Keratinocyte (primary cell): ENCODE data around the gene MAML1. TPM values are rescaled to one million over a fixed set of nuclear protein-coding genes. Genes with fewer than 3 reads are reported as not detected.

ENCODE experiments used
- DNase-seq: peaks from one replicate; pipeline ENCODE4 v3.0.0-alpha.2; 2011; ENCODE audit warnings: low read depth, missing footprints, low spot score
- FAIRE-seq: peaks from 2 replicates; lab custom pipeline; 2011; peaks lifted over from hg19 to GRCh38; lab: Jason Lieb, UNC
- H2AFZ ChIP-seq: 2 replicates; pipeline ENCODE4 v1.6.0; 2012; ENCODE audit warnings: low read length, control low read depth, inconsistent platforms; ENCODE audit not compliant: control insufficient read depth
- H3K27ac ChIP-seq: 2 replicates; pipeline ENCODE4 v1.5.1; 2011; ENCODE audit warnings: low read length; ENCODE audit not compliant: control insufficient read depth, insufficient read depth
- H3K27me3 ChIP-seq: 3 replicates; pipeline ENCODE4 v1.6.0; 2011; ENCODE audit warnings: low read length; ENCODE audit not compliant: control insufficient read depth, insufficient read depth; ENCODE audit errors: extremely low read depth
- H3K36me3 ChIP-seq, 2 experiments: 2 replicates in 1 of 2; 3 replicates in 1 of 2; pipeline ENCODE4 v1.5.1; 2011; ENCODE audit warnings: low read length in 2 of 2, mild to moderate bottlenecking in 1 of 2; ENCODE audit not compliant: control insufficient read depth in 2 of 2, insufficient read depth in 2 of 2; ENCODE audit errors: extremely low read depth in 1 of 2
- H3K4me1 ChIP-seq: 3 replicates; pipeline ENCODE4 v1.5.1; 2011; ENCODE audit warnings: low read length; ENCODE audit not compliant: control insufficient read depth, insufficient read depth; ENCODE audit errors: extremely low read depth
- H3K4me2 ChIP-seq: 3 replicates; pipeline ENCODE4 v1.6.0; 2011; ENCODE audit warnings: low read depth, low read length; ENCODE audit not compliant: control insufficient read depth, insufficient read depth; ENCODE audit errors: extremely low read depth
- H3K4me3 ChIP-seq, 3 experiments: fragments of 200-600 bp in 1 of 3; sonication (generic) in 1 of 3; 2 replicates in 2 of 3; 3 replicates in 1 of 3; pipeline ENCODE4 v1.5.1; 2011 to 2016; ENCODE audit warnings: low read length in 3 of 3, mild to moderate bottlenecking in 3 of 3, control low read depth in 2 of 3, inconsistent platforms in 1 of 3, low read depth in 1 of 3, mixed read lengths in 1 of 3, mixed run types in 1 of 3, moderate library complexity in 1 of 3; ENCODE audit not compliant: control insufficient read depth in 2 of 3, insufficient read depth in 2 of 3; ENCODE audit errors: extremely low read depth in 1 of 3
- H3K79me2 ChIP-seq: 2 replicates; pipeline ENCODE4 v1.6.0; 2012; ENCODE audit warnings: low read length; ENCODE audit not compliant: control insufficient read depth, insufficient read depth
- H3K9ac ChIP-seq: 3 replicates; pipeline ENCODE4 v1.6.0; 2011; ENCODE audit warnings: low read length; ENCODE audit not compliant: control insufficient read depth, insufficient read depth; ENCODE audit errors: extremely low read depth
- H3K9me1 ChIP-seq: 3 replicates; pipeline ENCODE4 v1.6.0; 2011; ENCODE audit warnings: low read length; ENCODE audit not compliant: control insufficient read depth, insufficient read depth; ENCODE audit errors: extremely low read depth
- H3K9me3 ChIP-seq: 2 replicates; pipeline ENCODE4 v1.5.1; 2012; ENCODE audit warnings: low read depth, low read length; ENCODE audit not compliant: control insufficient read depth
- H4K20me1 ChIP-seq: 3 replicates; pipeline ENCODE4 v1.6.0; 2011; ENCODE audit warnings: low read length; ENCODE audit not compliant: control insufficient read depth, insufficient read depth; ENCODE audit errors: extremely low read depth
- EZH2 ChIP-seq: IDR thresholded peaks from one replicate; pipeline ENCODE4 v1.6.1; 2012; ENCODE audit warnings: inconsistent platforms, mild to moderate bottlenecking, low read length, moderate library complexity
- dilution Hi-C: fragments of 300-500 bp; cut with MboI; formaldehyde crosslinking; loops from one replicate; pipeline ENCODE4 v1.7.0; 2020; ENCODE audit warnings: low sequenced_read_pairs; ENCODE audit not compliant: extremely low pct_ligation_motif_present
- polyA plus RNA-seq, 5 experiments: library from polyadenylated mRNA; depleted of rRNA in 3 of 5; stranded (reverse) in 3 of 5; stranded (forward) in 1 of 5; unstranded in 1 of 5; fragments of >200 nt; gene quantifications; 1 replicate in 1 of 5; 2 replicates in 3 of 5; 3 replicates in 1 of 5; pipeline versions ENCODE4 v1.2.1 to v1.2.3, GENCODE V29; 2011 to 2012; ENCODE audit warnings: missing spikeins in 2 of 5, low read depth in 1 of 5, low replicate concordance in 1 of 5
- TF ChIP-seq, protein P1 (sequence below), 3 experiments: IDR thresholded peaks in 1 of 3; conservative IDR thresholded peaks in 1 of 3; optimal IDR thresholded peaks in 1 of 3; 2 replicates in 2 of 3; 3 replicates in 1 of 3; pipeline versions ENCODE3 to v1.5.1; 2011; ENCODE audit warnings: low read length in 3 of 3, mild to moderate bottlenecking in 3 of 3, moderate library complexity in 2 of 3, control low read depth in 1 of 3, inconsistent platforms in 1 of 3; ENCODE audit not compliant: insufficient read depth in 2 of 3; ENCODE audit errors: extremely low read depth in 1 of 3

The MAML1 gene
- polyA plus RNA-seq, 1 donor (not counting 4 experiments of a cell fraction or from before 2014, with no cell fraction given), result 4.9 TPM

DNA sequence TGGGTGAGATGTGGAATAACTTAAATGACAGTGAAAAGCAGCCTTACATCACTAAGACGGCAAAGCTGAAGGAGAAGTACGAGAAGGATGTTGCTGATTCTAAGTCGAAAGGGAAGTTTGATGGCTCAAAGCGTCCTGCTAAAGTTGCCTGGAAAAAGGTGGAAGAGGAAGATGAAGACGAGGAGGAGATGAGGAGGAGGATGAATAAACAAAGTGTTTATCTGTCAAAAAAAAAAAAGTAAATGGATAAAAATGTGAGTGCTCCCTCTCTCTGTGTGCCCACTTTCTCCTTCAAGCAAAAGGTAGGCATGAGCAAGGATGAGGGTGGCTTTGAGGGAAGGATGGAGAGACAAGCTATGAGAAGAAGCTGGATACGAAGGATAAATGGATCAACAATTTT lies 38.1 kb upstream of the MAML1 start:
- Histone ChIP-seq H3K9ac (no peak overlapping the region), H3K9me3 (no peaks in the 10 kb centered on the region), H2AFZ (no peak overlapping the region), H3K79me2 (peaks cover 8% of the 10 kb centered on the region), H3K4me2 (no peak overlapping the region), H3K9me1 (no peaks in the 10 kb centered on the region), H3K27ac (no peak overlapping the region), H3K27me3 (no peaks in the 10 kb centered on the region), H3K4me3 (no peak overlapping the region), H3K36me3 (no peaks in the 10 kb centered on the region), H3K4me1 (peaks cover 3% of the 10 kb centered on the region), H4K20me1 (no peaks in the 10 kb centered on the region)
- dilution Hi-C loops, result no loop called here
- TF ChIP-seq EZH2, result no peak
- TF ChIP-seq, protein P1, sequence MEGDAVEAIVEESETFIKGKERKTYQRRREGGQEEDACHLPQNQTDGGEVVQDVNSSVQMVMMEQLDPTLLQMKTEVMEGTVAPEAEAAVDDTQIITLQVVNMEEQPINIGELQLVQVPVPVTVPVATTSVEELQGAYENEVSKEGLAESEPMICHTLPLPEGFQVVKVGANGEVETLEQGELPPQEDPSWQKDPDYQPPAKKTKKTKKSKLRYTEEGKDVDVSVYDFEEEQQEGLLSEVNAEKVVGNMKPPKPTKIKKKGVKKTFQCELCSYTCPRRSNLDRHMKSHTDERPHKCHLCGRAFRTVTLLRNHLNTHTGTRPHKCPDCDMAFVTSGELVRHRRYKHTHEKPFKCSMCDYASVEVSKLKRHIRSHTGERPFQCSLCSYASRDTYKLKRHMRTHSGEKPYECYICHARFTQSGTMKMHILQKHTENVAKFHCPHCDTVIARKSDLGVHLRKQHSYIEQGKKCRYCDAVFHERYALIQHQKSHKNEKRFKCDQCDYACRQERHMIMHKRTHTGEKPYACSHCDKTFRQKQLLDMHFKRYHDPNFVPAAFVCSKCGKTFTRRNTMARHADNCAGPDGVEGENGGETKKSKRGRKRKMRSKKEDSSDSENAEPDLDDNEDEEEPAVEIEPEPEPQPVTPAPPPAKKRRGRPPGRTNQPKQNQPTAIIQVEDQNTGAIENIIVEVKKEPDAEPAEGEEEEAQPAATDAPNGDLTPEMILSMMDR (optimal IDR thresholded peaks at IDR 0.05 in 1 of 3, IDR thresholded peaks at IDR 0.05 in 1 of 3, conservative IDR thresholded peaks at IDR 0.05 in 1 of 3; ENCODE audit: extremely low read depth in 1 of 3, insufficient read depth in 2 of 3, low read length in 3 of 3), result no peak
- DNase-seq, result no peak
- FAIRE-seq, result no peak

DNA sequence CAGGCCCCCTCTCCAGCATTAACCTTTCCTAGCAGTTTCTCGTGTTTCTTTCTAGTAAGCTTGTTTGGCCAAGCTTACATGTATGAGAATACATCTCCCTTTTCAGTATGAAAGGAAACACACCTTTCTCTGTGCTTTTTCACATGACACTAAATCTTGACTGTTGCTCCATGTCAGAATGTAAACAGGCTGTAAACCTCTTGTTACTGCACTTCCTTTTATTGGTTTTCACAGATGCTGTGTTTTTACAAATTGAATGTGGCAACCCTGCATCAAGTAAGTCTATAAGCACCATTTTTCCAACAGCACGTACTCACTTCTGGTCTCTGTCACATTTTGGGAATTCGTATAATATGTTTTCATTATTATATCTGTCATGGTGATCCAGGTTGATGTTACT lies 36.0 kb upstream of the MAML1 start:
- H3K79me2 ChIP-seq, result peaks cover 27% of the 10 kb centered on the region
- dilution Hi-C loops, result no loop called here
- no peak overlapping the region for H2AFZ ChIP-seq
- H3K9me1 ChIP-seq, result no peaks in the 10 kb centered on the region
- H3K27ac ChIP-seq, result no peak overlapping the region
- DNase-seq, result no peak
- peaks cover 11% of the 10 kb centered on the region for H4K20me1 ChIP-seq
- TF ChIP-seq, protein P1 (optimal IDR thresholded peaks at IDR 0.05 in 1 of 3, IDR thresholded peaks at IDR 0.05 in 1 of 3, conservative IDR thresholded peaks at IDR 0.05 in 1 of 3; ENCODE audit: extremely low read depth in 1 of 3, insufficient read depth in 2 of 3, low read length in 3 of 3), result no peak
- no peak for TF ChIP-seq EZH2
- no peaks in the 10 kb centered on the region for H3K9me3 ChIP-seq
- no peak for FAIRE-seq
- no peak overlapping the region for H3K4me3 ChIP-seq
- no peaks in the 10 kb centered on the region for H3K27me3 ChIP-seq
- peaks cover 2 to 6% of the 10 kb centered on the region in 2 experiments for H3K36me3 ChIP-seq
- peaks cover 9% of the 10 kb centered on the region for H3K4me1 ChIP-seq
- no peak overlapping the region for H3K4me2 ChIP-seq
- H3K9ac ChIP-seq, result no peak overlapping the region
